A549 (cell line): Measurements from ENCODE around the gene ADD1. TPM values are rescaled to one million over a fixed set of nuclear protein-coding genes. Genes with fewer than 3 reads are reported as not detected.

Experiments
- ATAC-seq, 2 experiments: fragments of 200-7000 bp in 1 of 2; fragments of >200 bp in 1 of 2; cut with Nextera tagmentation in 1 of 2; cut with Tn5 transposase in 1 of 2; 3 replicates each; pipeline versions ENCODE4 v1.8.0 to v1.9.1; 2018 to 2020; ENCODE audit warnings: mild to moderate bottlenecking in 1 of 2, moderate library complexity in 1 of 2
- CTCF ChIA-PET: fragments of 300-600 bp; sonication (Branson Sonifier 250); formaldehyde crosslinking; extraction: SDS; loops from one replicate; lab custom pipeline; 2021; ENCODE audit warnings: antibody characterized with exemption, inconsistent platforms; lab: Yijun Ruan, JAX
- POLR2A ChIA-PET: fragments of 350-600 bp; formaldehyde crosslinking; extraction: SDS; loops from one replicate; lab custom pipeline; 2021; ENCODE audit warnings: antibody characterized with exemption, inconsistent platforms; lab: Yijun Ruan, JAX
- DNase-seq, 2 experiments: peaks; one replicate each; pipeline versions ENCODE4 v3.0.0 to v3.0.0-alpha.2; 2011 to 2016; ENCODE audit warnings: low read depth in 1 of 2, low spot score in 1 of 2
- FAIRE-seq: peaks from 2 replicates; lab custom pipeline; 2011; peaks lifted over from hg19 to GRCh38; lab: Jason Lieb, UNC
- H3K27ac ChIP-seq, 2 experiments: fragments of >200 bp; sonication (Bioruptor Twin); formaldehyde crosslinking; 3 replicates each; pipeline ENCODE4 v1.5.1; 2016 to 2017
- H3K4me1 ChIP-seq: fragments of >200 bp; sonication (Bioruptor Twin); formaldehyde crosslinking; 3 replicates; pipeline ENCODE4 v1.6.1; 2016
- H3K4me2 ChIP-seq: fragments of >200 bp; sonication (Bioruptor Twin); formaldehyde crosslinking; 3 replicates; pipeline ENCODE4 v1.6.1; 2016
- H3K4me3 ChIP-seq: fragments of >200 bp; sonication (Bioruptor Twin); formaldehyde crosslinking; 3 replicates; pipeline ENCODE4 v1.5.1; 2016
- H3K9me3 ChIP-seq: fragments of >200 bp; sonication (Bioruptor Twin); formaldehyde crosslinking; 3 replicates; pipeline ENCODE4 v1.6.1; 2016
- BHLHE40 ChIP-seq: IDR thresholded peaks from 2 replicates; pipeline ENCODE4 v1.6.1; 2012; ENCODE audit warnings: low read depth, low read length, inconsistent platforms
- EHMT2 ChIP-seq: fragments of 200-600 bp; sonication (generic); IDR thresholded peaks from 2 replicates; pipeline ENCODE4 v1.6.1; 2016; ENCODE audit warnings: antibody characterized with exemption, low read depth, mild to moderate bottlenecking, moderate library complexity
- ESRRA ChIP-seq: fragments of 150-350 bp; IDR thresholded peaks from 2 replicates; pipeline ENCODE4 v1.6.1; 2014; ENCODE audit warnings: mild to moderate bottlenecking, low read length, borderline replicate concordance
- FOSL2 ChIP-seq, 2 experiments: fragments of 450-650 bp in 1 of 2; fragments of >200 bp in 1 of 2; sonication (Bioruptor Twin) in 1 of 2; formaldehyde crosslinking; IDR thresholded peaks; 2 replicates each; pipeline versions ENCODE4 v1.5.0 to v1.6.1; 2016 to 2020; ENCODE audit warnings: mild to moderate bottlenecking in 1 of 2, moderate library complexity in 1 of 2
- FOXS1 ChIP-seq: fragments of 250-450 bp; sonication (Bioruptor Pico); IDR thresholded peaks from 2 replicates; pipeline ENCODE4 v1.5.0; 2020; ENCODE audit warnings: mild to moderate bottlenecking, moderate library complexity
- HEYL ChIP-seq: fragments of 250-450 bp; sonication (Bioruptor Pico); IDR thresholded peaks from 2 replicates; pipeline ENCODE4 v1.8.0; 2021; ENCODE audit warnings: mild to moderate bottlenecking, moderate library complexity
- HOXA7 ChIP-seq: fragments of 250-450 bp; sonication (Bioruptor Pico); IDR thresholded peaks from 2 replicates; pipeline ENCODE4 v1.5.0; 2020; ENCODE audit warnings: mild to moderate bottlenecking, moderate library complexity
- JUNB ChIP-seq: fragments of >200 bp; sonication (Bioruptor Twin); formaldehyde crosslinking; IDR thresholded peaks from 2 replicates; pipeline ENCODE4 v1.6.1; 2016
- MAFK ChIP-seq: fragments of 450-650 bp; IDR thresholded peaks from 2 replicates; pipeline ENCODE4 v1.6.1; 2014; ENCODE audit not compliant: partially characterized antibody
- NFE2L2 ChIP-seq: fragments of 150-350 bp; conservative IDR thresholded peaks from 2 replicates; pipeline ENCODE4 v1.6.1; 2014; ENCODE audit warnings: low read length
- RAD21 ChIP-seq, 2 experiments: fragments of >200 bp in 1 of 2; sonication (Bioruptor Twin) in 1 of 2; formaldehyde crosslinking in 1 of 2; IDR thresholded peaks in 1 of 2; conservative IDR thresholded peaks in 1 of 2; 2 replicates in 1 of 2; 3 replicates in 1 of 2; pipeline ENCODE4 v1.6.1; 2012 to 2018; ENCODE audit warnings: inconsistent platforms in 1 of 2
- RCOR1 ChIP-seq: fragments of 150-350 bp; IDR thresholded peaks from 2 replicates; pipeline ENCODE4 v1.6.1; 2014; ENCODE audit warnings: antibody characterized with exemption, low read length, low read depth
- ZFP36 ChIP-seq: fragments of 450-650 bp; IDR thresholded peaks from 2 replicates; pipeline ENCODE4 v1.6.1; 2014; ENCODE audit warnings: borderline replicate concordance; ENCODE audit not compliant: partially characterized antibody
- ZNF302 ChIP-seq: fragments of 250-450 bp; sonication (Bioruptor Pico); IDR thresholded peaks from 2 replicates; pipeline ENCODE4 v1.9.0; 2021; ENCODE audit warnings: inconsistent platforms, mild to moderate bottlenecking, moderate library complexity
- ZSCAN20 ChIP-seq: fragments of 250-450 bp; sonication (Bioruptor Pico); IDR thresholded peaks from 2 replicates; pipeline ENCODE4 v1.8.0; 2022; ENCODE audit warnings: mild to moderate bottlenecking, moderate library complexity
- WGBS: methylation state at CpG from one replicate; pipeline ENCODE4 v1.1.6; 2017; ENCODE audit errors: missing lambda C conversion rate; 5-methylcytosine and 5-hydroxymethylcytosine counted together
- polyA plus RNA-seq, 4 experiments: library from polyadenylated mRNA; depleted of rRNA in 3 of 4; stranded (reverse); fragments of >200 nt; fragmentation: RNase III in 1 of 4; extraction: RNeasy Plus Mini Kit Qiagen cat#74134 plus additional on column Dnase treatment in 1 of 4; gene quantifications; 2 replicates in 3 of 4; 3 replicates in 1 of 4; pipeline ENCODE4 v1.2.3, GENCODE V29; 2011 to 2017
- TF ChIP-seq, protein P1 (sequence below): fragments of 250-450 bp; sonication (Bioruptor Pico); IDR thresholded peaks from 2 replicates; pipeline ENCODE4 v1.5.0; 2021; ENCODE audit warnings: mild to moderate bottlenecking, moderate library complexity, borderline replicate concordance
- TF ChIP-seq, protein P2 (sequence below): fragments of >200 bp; sonication (Bioruptor Twin); formaldehyde crosslinking; IDR thresholded peaks from 3 replicates; pipeline ENCODE4 v1.6.1; 2016
- TF ChIP-seq, protein P3 (sequence below): IDR thresholded peaks from 2 replicates; pipeline ENCODE4 v1.6.1; 2012; ENCODE audit warnings: low read depth, borderline replicate concordance
- TF ChIP-seq, protein P4 (sequence below): fragments of 250-450 bp; sonication (Bioruptor Pico); IDR thresholded peaks from 2 replicates; pipeline ENCODE4 v1.5.0; 2020; ENCODE audit warnings: low read depth, mild to moderate bottlenecking, moderate library complexity

The ADD1 gene
- polyA plus RNA-seq, 2 of the 4 experiments (the other 2 are of a cell fraction), result 59.7 to 60.3 TPM

DNA sequence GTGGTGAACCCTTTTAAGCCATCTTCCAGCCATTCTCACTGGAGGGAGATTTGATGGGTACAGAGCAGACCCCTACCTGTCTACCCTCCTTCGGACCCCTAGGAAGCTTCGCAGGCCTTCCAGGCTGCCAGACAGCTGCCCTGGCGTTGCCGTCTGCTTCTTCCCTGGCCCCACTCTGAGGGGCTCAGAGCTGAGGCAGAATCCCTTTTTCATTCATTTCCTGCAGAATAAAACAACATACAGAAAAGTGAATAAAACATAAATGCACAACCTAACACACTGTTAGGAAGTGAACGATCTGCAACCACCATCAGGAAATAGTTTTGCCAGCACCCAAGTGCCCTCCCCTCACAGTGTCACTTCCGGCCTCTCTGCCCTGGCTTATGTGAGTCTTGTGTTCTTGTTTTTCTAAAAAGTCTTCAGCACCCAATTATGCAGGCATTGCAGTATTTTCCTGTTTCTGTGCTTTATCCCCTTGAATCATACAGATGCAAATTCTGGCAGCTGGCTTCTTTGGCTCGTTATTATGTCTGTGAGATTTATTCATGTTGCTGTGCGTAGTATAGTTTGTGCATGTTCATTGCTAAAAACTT lies 5.6 kb upstream of the ADD1 start:
- no peak overlapping the region for H3K27ac ChIP-seq

DNA sequence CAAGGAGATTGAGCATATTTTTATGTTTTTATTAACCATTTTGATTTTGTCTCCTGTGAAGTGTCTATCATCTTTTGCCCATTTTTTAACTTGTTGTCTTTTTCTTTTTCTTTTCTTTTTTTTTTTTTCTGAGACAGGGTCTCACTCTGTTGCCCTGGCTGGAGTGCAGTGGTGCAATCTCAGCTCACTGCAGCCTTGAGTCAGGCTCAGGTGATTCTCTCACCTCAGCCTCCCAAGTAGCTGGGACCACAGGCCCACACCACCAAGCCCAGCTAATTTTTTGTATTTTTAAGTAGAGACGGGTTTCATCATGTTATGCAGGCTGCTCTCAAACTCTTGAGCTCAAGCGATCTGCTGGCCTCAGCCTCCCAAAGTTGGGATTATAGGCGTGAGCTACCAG lies 4.6 kb upstream of the ADD1 start:
- no peak overlapping the region for H3K27ac ChIP-seq
- H3K4me1 ChIP-seq, result peaks cover 5% of the 10 kb centered on the region; the same call in 2 of the 3 replicates
- POLR2A ChIA-PET, result no interaction called here
- no peaks in the 10 kb centered on the region for H3K9me3 ChIP-seq
- no peak for ATAC-seq
- no peak for DNase-seq
- H3K4me3 ChIP-seq, result no peak overlapping the region
- CTCF ChIA-PET, result interaction anchor here (0.9 kb wide), 1 partner anchor 75 kb away, joined by 3 read pairs; no protein-coding TSS in a partner anchor
- FAIRE-seq, result no peak
- 82% methylated on average over 3 of the region's 3 CpGs for WGBS
- TF ChIP-seq BHLHE40, result no peak
- no peak for TF ChIP-seq MAFK
- TF ChIP-seq ZNF302 (CRISPR knock-in tag), result no peak
- TF ChIP-seq FOSL2 (IDR thresholded peaks at IDR 0.05), result no peak
- TF ChIP-seq FOSL2 (CRISPR knock-in tag; IDR thresholded peaks at IDR 0.05), result no peak
- TF ChIP-seq RCOR1, result no peak
- TF ChIP-seq ZSCAN20 (CRISPR knock-in tag), result no peak
- no peak for TF ChIP-seq HEYL (CRISPR knock-in tag)
- no peak for TF ChIP-seq RAD21 (conservative IDR thresholded peaks at IDR 0.05 in 1 of 2, IDR thresholded peaks at IDR 0.05 in 1 of 2)
- no peak for TF ChIP-seq ZFP36
- no peak for TF ChIP-seq EHMT2
- TF ChIP-seq FOXS1 (CRISPR knock-in tag), result no peak
- TF ChIP-seq NFE2L2, result no peak
- TF ChIP-seq JUNB, result no peak
- TF ChIP-seq, protein P1, sequence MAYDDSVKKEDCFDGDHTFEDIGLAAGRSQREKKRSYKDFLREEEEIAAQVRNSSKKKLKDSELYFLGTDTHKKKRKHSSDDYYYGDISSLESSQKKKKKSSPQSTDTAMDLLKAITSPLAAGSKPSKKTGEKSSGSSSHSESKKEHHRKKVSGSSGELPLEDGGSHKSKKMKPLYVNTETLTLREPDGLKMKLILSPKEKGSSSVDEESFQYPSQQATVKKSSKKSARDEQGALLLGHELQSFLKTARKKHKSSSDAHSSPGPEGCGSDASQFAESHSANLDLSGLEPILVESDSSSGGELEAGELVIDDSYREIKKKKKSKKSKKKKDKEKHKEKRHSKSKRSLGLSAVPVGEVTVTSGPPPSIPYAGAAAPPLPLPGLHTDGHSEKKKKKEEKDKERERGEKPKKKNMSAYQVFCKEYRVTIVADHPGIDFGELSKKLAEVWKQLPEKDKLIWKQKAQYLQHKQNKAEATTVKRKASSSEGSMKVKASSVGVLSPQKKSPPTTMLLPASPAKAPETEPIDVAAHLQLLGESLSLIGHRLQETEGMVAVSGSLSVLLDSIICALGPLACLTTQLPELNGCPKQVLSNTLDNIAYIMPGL, result no peak
- TF ChIP-seq HOXA7 (CRISPR knock-in tag), result no peak
- TF ChIP-seq, protein P2, sequence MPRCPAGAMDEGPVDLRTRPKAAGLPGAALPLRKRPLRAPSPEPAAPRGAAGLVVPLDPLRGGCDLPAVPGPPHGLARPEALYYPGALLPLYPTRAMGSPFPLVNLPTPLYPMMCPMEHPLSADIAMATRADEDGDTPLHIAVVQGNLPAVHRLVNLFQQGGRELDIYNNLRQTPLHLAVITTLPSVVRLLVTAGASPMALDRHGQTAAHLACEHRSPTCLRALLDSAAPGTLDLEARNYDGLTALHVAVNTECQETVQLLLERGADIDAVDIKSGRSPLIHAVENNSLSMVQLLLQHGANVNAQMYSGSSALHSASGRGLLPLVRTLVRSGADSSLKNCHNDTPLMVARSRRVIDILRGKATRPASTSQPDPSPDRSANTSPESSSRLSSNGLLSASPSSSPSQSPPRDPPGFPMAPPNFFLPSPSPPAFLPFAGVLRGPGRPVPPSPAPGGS, result no peak
- TF ChIP-seq, protein P3, sequence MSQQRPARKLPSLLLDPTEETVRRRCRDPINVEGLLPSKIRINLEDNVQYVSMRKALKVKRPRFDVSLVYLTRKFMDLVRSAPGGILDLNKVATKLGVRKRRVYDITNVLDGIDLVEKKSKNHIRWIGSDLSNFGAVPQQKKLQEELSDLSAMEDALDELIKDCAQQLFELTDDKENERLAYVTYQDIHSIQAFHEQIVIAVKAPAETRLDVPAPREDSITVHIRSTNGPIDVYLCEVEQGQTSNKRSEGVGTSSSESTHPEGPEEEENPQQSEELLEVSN, result no peak
- TF ChIP-seq, protein P4, sequence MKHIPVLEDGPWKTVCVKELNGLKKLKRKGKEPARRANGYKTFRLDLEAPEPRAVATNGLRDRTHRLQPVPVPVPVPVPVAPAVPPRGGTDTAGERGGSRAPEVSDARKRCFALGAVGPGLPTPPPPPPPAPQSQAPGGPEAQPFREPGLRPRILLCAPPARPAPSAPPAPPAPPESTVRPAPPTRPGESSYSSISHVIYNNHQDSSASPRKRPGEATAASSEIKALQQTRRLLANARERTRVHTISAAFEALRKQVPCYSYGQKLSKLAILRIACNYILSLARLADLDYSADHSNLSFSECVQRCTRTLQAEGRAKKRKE (CRISPR knock-in tag), result no peak
- no peak for TF ChIP-seq ESRRA
- H3K4me2 ChIP-seq, result no peak overlapping the region

More for the DNA sequence above, 5.6 kb upstream of the ADD1 start:
- FAIRE-seq (no peak), DNase-seq (no peak), ATAC-seq (no peak)
- TF ChIP-seq MAFK, result no peak
- TF ChIP-seq ZNF302 (CRISPR knock-in tag), result no peak
- no peak overlapping the region for H3K4me3 ChIP-seq
- ChIA-PET CTCF (no interaction called here), POLR2A (no interaction called here)
- peaks cover 5% of the 10 kb centered on the region; the same call in 2 of the 3 replicates for H3K4me1 ChIP-seq
- H3K4me2 ChIP-seq, result no peak overlapping the region
- 83% methylated on average over 8 of the region's 8 CpGs for WGBS
- H3K9me3 ChIP-seq, result no peaks in the 10 kb centered on the region
